Kidney (tissue), 14 donors: ENCODE measurements around the gene CDH9. TPM values are rescaled to one million over a fixed set of nuclear protein-coding genes. Genes with fewer than 3 reads are reported as not detected.

Source experiments
- DNase-seq, 5 donors: peaks; one replicate each; pipeline ENCODE4 v3.0.0-alpha.2; 2013 to 2020
- FAIRE-seq: peaks from 2 replicates; lab custom pipeline; 2012; peaks lifted over from hg19 to GRCh38; lab: Jason Lieb, UNC
- H3K27ac ChIP-seq, 2 donors: one replicate each; pipeline ENCODE4 v1.7.0; 2013; ENCODE audit warnings: low read depth in 2 of 2, low read length in 2 of 2, inconsistent platforms in 1 of 2
- H3K27me3 ChIP-seq: one replicate; pipeline ENCODE4 v1.7.1; 2013; ENCODE audit warnings: low read length, inconsistent platforms; ENCODE audit not compliant: control insufficient read depth, insufficient read depth
- H3K36me3 ChIP-seq, 3 donors: one replicate each; pipeline versions ENCODE4 v1.7.0 to v1.7.1; 2013; ENCODE audit warnings: low read length in 3 of 3, control low read depth in 1 of 3, inconsistent platforms in 1 of 3; ENCODE audit not compliant: insufficient read depth in 3 of 3, control insufficient read depth in 2 of 3
- H3K4me1 ChIP-seq, 3 donors: one replicate each; pipeline versions ENCODE4 v1.7.0 to v1.7.1; 2013; ENCODE audit warnings: low read length in 3 of 3, inconsistent platforms in 1 of 3, low read depth in 1 of 3; ENCODE audit not compliant: control insufficient read depth in 2 of 3, insufficient read depth in 2 of 3
- H3K4me3 ChIP-seq, 3 donors: one replicate each; pipeline versions ENCODE4 v1.7.0 to v1.8.1; 2013; ENCODE audit warnings: low read length in 3 of 3, control low read depth in 1 of 3, inconsistent platforms in 1 of 3
- H3K9ac ChIP-seq, 3 donors: one replicate each; pipeline versions ENCODE4 v1.7.0 to v1.7.1; 2013; ENCODE audit warnings: low read length in 3 of 3, control low read depth in 1 of 3, inconsistent platforms in 1 of 3
- H3K9me3 ChIP-seq, 3 donors: one replicate each; pipeline versions ENCODE4 v1.7.0 to v1.7.1; 2013; ENCODE audit warnings: low read length in 3 of 3, control low read depth in 1 of 3, inconsistent platforms in 1 of 3; ENCODE audit not compliant: control insufficient read depth in 2 of 3, insufficient read depth in 1 of 3
- intact Hi-C: fragments of 100-400 bp; cut with DNase I; formaldehyde crosslinking; loops from one replicate; pipeline ENCODE4 v1.11.1; 2022
- polyA plus RNA-seq: library from polyadenylated mRNA; stranded (reverse); fragments of 350-450 nt; fragmentation: Illumina TruSeq; extraction: RNeasy Lipid Tissue Mini Kit (QIAGEN cat#74804); gene quantifications from one replicate; pipeline ENCODE4 v1.2.3, GENCODE V29; 2014; ENCODE audit warnings: low read depth, low replicate concordance; ENCODE audit not compliant: insufficient read depth
- total RNA-seq: library from RNA; stranded (reverse); fragmentation: NEBNext Ultra II Directional; extraction: Animal tissue kit (Norgen Biotek cat#: 25700); gene quantifications from one replicate; pipeline ENCODE4 v1.2.1, GENCODE V29; 2021
- TF ChIP-seq, protein P1 (sequence below): IDR thresholded peaks from 3 replicates; pipeline ENCODE4 v1.5.1; 2012; ENCODE audit warnings: mild to moderate bottlenecking, moderate library complexity, borderline replicate concordance; ENCODE audit not compliant: insufficient read depth; ENCODE audit errors: extremely low read depth
- donor health status: control.
- donor health status: control.
- donor health status: control.
- donor health status: control.
- donor health status: control.
- donor health status: DM: yes; HTN: yes; CAD: no.
- donor health status: Normal renal cell carcinoma (clear cell type).

The CDH9 gene
- total and polyA plus RNA-seq, 2 donors from 2014 or later, result 1.7 to 2.1 TPM

DNA sequence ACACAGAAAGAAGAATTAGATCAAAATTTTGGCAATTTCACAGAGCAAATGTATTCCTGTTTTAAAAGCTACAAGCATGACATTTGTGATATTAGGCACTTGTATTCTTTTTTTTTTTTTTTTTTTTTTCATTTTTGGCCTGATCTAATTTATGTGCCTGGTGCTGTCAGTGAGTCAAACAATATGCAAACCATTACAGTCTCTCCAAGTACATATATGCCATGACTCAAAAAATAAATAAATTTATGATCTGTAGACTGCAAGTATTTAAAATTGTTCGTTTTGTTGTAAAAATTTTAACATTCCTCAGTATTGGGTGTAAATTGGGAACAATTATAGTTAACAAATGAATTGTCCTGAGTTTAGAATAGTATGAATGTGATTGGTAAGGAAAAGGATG is 51.4 kb downstream of the CDH9 start:
- Histone ChIP-seq H3K9ac (no peak overlapping the region), H3K27me3 (no peaks in the 10 kb centered on the region), H3K9me3 (no peaks in the 10 kb centered on the region), H3K27ac (no peak overlapping the region), H3K36me3 (no peaks in the 10 kb centered on the region), H3K4me3 (no peak overlapping the region), H3K4me1 (no peaks in the 10 kb centered on the region)
- FAIRE-seq (no peak), DNase-seq (no peak)
- intact Hi-C loops, result no loop called here
- TF ChIP-seq, protein P1, sequence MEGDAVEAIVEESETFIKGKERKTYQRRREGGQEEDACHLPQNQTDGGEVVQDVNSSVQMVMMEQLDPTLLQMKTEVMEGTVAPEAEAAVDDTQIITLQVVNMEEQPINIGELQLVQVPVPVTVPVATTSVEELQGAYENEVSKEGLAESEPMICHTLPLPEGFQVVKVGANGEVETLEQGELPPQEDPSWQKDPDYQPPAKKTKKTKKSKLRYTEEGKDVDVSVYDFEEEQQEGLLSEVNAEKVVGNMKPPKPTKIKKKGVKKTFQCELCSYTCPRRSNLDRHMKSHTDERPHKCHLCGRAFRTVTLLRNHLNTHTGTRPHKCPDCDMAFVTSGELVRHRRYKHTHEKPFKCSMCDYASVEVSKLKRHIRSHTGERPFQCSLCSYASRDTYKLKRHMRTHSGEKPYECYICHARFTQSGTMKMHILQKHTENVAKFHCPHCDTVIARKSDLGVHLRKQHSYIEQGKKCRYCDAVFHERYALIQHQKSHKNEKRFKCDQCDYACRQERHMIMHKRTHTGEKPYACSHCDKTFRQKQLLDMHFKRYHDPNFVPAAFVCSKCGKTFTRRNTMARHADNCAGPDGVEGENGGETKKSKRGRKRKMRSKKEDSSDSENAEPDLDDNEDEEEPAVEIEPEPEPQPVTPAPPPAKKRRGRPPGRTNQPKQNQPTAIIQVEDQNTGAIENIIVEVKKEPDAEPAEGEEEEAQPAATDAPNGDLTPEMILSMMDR, result no peak

DNA sequence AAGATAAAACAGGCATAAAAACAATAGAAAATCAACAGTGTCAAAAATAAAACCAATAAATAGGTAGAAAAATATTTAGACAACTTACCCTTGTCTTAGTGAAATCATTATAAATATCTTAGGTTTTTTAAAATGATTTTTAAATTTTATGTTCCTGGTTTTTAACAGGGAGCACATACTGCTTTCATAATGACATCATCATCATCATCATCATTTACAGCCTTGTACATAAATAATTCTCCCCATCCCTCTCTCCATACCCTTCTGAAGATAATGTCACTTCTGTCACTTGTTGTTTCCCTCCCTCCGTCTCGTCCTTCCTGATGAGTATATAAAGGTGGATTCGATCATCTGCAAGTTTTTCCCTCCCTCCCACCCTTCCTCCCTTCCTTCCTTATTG is 56.6 kb downstream of the CDH9 start:
- Histone ChIP-seq H3K9me3 (no peaks in the 10 kb centered on the region), H3K4me1 (no peaks in the 10 kb centered on the region), H3K27me3 (no peaks in the 10 kb centered on the region), H3K27ac (no peak overlapping the region), H3K9ac (no peak overlapping the region), H3K4me3 (no peak overlapping the region), H3K36me3 (no peaks in the 10 kb centered on the region)
- no peak for DNase-seq
- intact Hi-C loops, result no loop called here
- TF ChIP-seq, protein P1, result no peak
- no peak for FAIRE-seq

DNA sequence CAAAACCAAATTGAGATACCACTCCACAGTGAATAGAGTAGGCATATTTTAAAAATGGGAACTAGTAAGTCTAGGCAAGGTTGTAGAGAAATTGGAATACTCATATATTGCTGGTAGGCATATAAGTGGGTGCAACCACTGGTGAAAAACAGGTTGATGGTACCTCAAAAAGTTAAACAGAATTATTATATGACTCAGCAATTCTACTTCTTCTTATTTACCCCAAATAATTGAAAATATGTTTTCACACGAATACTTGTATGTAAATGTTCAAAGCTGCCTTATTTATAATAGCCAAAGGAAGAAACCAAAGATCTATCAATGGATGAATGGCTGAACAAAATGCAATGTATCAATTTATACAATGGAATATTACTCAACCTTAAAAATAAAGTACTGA is 79.1 kb downstream of the CDH9 start:
- no peaks in the 10 kb centered on the region for H3K36me3 ChIP-seq
- no peaks in the 10 kb centered on the region for H3K9me3 ChIP-seq
- intact Hi-C loops, result no loop called here
- no peak for FAIRE-seq
- no peaks in the 10 kb centered on the region for H3K27me3 ChIP-seq
- no peak overlapping the region for H3K9ac ChIP-seq
- H3K4me3 ChIP-seq, result no peak overlapping the region
- H3K4me1 ChIP-seq, result no peaks in the 10 kb centered on the region
- TF ChIP-seq, protein P1, result no peak
- no peak for DNase-seq
- H3K27ac ChIP-seq, result no peak overlapping the region

DNA sequence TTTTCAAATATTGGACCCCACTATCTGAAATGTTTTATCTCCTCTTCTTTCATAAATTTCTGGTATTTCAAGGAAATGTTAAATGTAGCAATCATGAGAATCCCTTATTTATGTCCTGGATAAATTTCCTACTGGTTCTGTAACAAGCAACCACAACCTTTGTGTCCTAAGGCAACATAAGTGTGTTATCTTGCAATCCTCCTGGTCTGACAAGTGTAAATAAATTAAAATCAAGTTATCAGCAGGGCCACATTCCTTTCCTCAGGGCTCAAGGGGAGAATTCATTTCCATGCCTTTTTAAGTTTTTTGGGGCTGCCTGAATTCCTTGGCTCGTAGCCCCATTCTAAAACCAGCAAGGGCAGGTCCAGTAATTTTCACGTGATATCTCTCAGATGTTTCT is 83.2 kb downstream of the CDH9 start:
- no peaks in the 10 kb centered on the region for H3K4me1 ChIP-seq
- no peaks in the 10 kb centered on the region for H3K27me3 ChIP-seq
- H3K9ac ChIP-seq, result no peak overlapping the region
- H3K27ac ChIP-seq, result no peak overlapping the region
- DNase-seq (no peak), FAIRE-seq (no peak)
- no peak overlapping the region for H3K4me3 ChIP-seq
- TF ChIP-seq, protein P1, result no peak
- intact Hi-C loops, result no loop called here
- no peaks in the 10 kb centered on the region for H3K9me3 ChIP-seq
- no peaks in the 10 kb centered on the region for H3K36me3 ChIP-seq
